ENCODE results near the gene POTEF.
A peak's percentile ranks its signal among the peaks of the same experiment; 100 is the strongest.
"Not testable (repeated sequence)": the region's sequence is repeated elsewhere in the genome, so short reads cannot be mapped to it uniquely, and the experiment has no call there.

POTEF gene

DNA sequence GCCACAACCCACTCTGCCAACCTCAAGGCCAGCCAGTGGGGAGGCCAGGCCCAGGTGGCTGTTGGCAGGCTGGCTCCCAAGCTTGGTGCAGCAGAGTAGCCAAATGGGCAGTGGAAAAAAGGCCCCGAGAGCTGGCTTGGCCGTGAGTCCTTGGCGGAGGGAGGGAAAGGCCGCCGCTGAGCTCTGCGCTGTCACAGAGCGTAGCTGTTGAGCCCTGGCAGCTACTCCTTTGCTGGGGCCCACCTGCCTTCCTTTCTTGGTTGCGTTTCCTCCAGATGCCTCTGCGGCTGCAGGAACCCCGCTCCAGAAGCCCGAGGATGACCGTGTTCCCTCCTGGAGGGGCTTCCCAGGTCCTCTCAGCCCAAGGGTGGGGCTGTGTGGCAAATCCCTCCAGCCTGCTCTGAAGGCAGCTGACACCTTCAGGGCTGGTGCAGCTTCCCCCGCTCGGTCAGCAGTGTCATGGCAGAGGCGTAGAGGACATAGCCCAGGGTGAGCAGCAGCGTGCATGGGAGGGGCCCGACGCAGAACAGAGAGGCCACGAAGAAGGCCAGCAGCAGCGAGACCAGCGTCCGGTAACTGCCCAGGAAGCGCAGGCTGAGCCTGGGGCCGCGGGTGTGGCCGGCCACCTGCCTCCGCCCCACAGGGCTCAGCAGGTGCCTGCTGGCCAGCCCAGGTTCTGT is 23.3 kb upstream of the POTEF start:
- not testable (repeated sequence) for DNase-seq

GRCh38 chr2:130151145-130151512 is 22.1 kb upstream of the POTEF start:
- DNase-seq, result not testable (repeated sequence)

DNA sequence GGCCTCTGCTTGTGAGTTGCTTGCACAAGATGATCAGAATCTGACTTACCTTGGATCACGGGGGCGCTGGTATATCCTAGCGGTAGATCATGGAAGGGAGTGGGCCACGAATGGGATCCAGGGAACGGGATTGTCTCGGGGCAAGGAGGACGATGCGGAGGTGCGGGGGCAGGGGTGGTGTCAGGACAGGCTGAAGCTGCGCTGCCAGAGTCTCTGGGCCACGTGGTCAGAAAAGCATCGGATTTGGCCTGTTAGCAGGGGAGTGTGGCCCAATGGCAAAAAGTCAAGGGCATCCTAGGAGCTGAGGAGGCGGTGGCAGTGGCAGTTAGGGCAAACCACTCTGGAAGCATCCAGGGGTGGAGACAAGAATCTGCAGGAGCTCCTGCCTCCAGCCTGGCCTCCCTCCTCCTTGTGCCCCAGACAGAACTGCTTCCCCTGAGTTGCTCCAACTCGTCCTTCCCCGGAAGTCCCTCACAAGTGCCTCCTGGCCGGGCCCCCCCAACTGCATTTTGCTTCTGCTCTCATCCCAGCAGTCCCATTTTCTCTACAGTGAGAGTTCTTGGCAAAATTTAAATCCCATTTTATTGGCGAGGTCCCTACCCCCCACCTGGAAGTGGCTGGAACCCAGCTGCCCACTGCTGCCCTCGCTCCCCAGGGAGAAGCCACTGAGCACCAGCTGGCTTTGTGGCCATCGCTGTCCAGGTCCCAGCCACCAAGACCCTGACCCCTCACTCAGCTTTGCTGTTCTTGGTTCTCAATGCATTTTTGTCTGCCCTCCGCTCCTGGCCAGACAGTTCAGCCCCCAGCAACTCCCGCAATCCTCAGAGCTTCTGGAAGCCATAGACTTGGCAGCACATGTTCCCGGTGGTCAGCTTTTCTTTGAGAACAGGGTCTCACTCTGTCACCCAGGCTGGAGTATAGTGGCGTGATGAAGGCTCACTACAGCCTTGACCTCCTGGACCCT is 21.4 kb upstream of the POTEF start:
- no peak for DNase-seq

- DNase-seq, result peak; percentile 8 to 30
These were observed 19.5 kb upstream of the POTEF start for GRCh38 chr2:130148515-130148914.

DNA sequence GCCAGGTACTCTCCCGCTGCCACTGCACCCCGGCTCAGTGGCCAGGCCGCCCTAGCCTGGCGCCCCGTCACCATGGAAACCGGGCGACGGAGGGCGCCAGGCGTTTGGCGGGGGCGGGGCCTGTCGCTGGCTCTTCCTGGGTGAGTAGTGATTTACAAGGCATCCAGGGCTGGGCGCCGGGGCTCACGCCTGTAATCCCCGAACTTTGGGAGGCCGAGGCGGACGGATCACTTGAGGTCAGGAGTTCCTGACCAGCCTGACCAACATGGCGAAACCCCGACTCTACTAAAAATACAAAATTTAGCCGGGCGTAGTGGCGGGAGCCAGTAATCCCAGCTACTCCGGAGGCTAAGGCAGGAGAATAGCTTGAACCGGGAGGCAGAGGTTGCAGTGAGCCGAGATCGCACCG is 16.0 kb upstream of the POTEF start, which contains the start of gene CCDC74B:
Gene CCDC74B, minus strand, starts transcription at position 107 of the 409 bp plus-strand sequence. CDS start 116 bp downstream, outside the sequence.
- peak; percentile 70 to 72 for DNase-seq

DNA sequence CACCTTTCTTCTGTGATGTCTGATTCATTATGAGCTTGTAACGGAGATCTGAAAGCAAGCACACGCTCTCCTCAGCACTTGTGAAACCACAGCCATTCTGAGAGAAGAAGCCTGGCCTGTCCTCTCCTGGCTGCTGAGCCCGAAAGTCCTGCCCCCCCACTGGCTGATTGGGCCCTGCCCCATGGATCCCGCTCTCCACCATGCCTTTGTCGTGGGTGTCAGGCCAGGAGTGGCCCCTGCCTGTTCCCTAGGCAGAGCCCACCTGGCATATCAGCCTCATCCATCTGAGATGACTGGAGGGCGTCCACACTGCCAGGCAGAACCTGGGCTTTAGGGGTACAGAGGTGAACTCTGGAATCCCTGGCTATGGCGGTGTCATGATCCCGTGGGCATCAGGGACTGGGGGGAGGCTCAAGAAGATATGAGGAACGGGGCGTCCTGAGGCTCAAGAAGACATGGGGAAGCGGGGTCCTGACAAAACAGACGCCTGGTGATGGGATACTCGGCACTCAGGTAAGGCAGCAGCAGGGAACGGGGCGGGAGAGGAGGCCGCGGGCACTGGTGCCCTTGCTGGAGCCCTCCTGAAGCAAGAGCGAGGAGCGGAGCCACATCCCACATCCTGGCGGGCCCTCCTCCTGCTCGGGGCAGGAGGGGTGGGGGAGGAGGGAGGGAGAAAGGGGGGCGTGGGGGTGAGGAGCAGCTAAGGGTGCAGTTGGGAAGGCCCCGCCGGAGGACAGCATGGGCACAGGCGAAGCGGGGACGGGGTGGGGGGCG is 14.4 kb upstream of the POTEF start:
- not testable (repeated sequence) for DNase-seq

GRCh38 chr2:130142396-130143265 is 13.6 kb upstream of the POTEF start:
- not testable (repeated sequence) for DNase-seq

DNA sequence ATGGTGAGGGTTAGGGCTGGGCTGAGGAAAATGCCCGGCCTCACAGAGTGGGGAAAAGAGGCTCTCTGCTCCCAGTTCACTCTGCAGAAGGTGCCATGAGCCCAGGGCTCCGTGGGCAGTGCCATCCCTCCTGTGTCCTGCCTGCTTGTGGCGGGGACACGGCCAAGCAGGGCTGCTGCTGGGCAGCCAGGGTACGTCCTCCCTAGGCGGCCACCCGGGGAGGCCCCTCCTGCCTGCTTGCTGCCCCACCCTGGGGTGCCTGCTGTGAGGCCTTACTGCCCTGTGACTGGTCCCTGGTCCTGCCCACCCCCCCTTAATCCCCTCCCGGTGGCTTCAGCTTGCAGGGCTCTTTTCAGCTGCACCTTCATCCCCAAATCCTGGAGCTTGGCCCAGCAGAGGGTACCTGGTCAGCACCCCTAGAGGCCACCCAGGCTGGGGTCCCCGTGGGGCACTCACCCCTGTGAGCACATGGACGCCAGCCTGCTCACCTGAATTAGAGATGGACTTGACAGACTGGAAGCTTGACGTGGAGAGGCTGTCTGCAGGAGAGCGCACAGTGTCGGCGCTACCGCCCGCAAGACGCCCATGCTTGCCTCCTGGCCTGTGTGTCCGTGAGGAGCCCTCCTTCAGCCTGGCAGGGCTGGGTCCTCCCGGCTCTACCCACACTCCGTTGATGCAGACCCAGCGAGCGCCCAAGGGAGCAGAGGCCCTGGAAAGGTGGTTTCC is 12.8 kb upstream of the POTEF start:
- not testable (repeated sequence) for DNase-seq

DNA sequence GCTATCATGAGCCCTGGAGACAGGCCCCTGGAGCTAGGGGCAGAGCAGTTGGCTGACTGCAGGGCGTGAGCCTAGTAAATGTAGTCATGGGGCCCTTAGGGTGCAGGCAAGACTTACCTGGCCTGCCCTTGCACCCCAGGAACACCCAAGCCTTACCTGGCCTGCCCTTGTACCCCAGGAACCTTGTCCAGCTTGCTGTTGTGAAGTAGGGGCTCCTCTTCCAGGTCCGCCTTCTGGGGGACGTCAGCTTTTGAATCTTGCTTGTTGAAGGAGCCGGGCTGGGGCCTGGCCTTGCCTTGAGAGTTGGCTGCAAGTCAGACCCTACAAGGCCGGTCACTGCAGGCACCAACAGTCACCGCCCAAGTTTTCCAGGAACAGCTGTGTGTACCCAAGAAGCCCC is 12.0 kb upstream of the POTEF start:
- not testable (repeated sequence) for DNase-seq

DNA sequence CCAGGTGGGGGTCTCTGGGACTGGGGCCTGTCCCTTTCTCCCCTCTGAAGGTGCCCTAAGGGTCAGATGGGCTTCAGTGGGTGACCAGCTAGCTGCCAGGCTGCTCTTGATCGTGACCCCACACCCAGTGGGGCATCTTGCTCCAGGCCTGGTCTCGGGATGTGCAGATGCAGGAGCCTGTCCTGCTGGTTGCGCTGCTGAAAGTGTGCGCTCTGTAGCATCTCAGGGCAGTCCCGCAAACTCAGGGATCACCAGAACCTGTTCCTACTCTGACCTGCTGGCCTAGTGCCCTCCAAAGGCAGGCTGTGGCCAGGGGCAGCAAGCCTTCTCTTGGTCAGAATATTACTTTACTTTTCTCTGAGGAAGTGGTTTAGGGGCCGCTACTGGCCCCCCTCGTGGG is 11.5 kb upstream of the POTEF start:
- DNase-seq, result not testable (repeated sequence)

DNA sequence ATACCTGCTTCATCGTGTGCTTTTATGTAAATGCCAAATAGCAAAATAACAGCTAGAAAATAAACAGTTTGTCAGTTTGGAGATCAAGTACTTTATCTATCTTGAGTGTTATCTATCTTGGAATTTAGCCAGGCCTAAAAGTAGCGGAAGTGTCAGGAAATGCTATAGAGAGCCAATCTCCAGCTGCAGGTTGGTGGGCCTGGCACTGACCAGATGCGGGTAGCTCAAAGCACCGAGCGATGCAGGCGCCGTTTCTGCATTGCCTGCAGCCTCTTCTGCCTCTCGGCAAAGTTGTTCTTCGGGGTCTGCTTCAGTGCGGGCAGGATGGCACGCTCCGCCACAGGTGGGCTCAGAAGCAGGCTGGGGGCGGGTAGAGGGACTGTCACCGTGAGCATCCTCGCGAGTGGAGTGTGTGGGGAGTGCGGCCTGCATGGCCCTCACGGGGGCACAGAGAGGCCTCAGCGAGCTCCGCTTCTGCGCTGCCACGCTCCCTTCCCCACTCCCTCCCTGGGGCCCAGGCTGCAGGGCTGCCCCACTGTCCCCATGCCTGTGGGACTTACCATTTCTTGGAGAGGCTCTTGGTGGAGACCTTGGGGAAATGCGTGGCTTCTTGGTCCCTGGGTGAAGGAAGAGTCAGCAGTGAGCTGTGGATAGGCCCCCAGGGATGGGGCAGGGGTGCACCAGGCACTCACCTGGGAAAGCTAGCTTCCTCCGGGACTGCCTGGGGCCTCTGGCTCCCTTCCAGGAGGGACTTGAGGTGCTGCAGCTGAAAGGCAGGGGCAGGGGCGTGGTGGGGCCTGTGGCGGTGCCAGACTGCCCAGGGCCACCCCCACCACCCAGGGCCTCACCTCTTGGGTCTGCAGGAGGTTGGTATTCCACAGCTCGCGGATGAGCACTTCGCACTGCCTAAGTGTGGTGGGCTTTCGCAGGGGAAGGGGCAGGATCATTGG is 10.6 kb upstream of the POTEF start:
- not testable (repeated sequence) for DNase-seq

DNA sequence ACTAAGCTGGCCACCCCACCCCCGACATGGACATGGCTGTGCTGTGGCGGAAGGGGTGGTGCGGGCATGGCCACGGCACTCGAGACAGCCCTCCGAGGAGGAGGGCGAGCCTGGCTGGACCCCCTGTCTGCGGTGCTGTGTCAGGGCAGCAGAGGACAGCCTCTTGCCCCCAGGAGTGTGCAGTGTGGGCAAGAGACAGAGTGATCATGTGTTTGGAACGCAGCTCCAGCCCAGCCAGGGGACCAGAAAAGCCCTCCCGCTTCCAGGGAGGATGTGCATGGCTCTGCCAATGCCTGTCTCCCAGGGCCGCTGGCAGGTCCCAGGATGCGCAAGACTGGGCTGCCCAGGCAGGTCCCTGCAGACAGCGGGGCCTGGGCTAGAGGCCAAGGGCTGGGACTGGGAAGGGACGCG is 9.8 kb upstream of the POTEF start:
- peak in 1 of 2 experiments; percentile 4 for DNase-seq

- not testable (repeated sequence) for DNase-seq
These were observed 9.3 kb upstream of the POTEF start for GRCh38 chr2:130138326-130138725.

DNA sequence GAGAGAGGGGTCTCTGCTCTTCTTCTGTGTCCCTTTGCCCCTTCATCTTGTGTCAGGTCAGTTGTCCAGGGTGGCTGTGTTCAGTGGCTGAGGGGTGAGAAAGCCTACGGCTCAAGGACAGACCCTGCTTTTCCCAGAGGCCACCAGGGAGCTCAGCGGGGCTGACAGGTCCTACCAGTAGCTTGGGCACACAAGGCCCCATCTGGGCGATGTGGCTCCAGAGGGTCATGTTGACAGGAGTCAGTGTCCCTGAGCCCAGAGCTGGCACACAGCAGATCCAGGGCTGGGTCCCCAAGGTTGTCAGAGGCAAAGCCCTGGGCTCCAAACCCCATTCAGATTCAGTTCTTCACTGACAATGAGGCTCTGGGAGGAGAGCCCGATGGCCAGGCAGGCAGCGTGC is 8.1 kb upstream of the POTEF start:
- DNase-seq, result not testable (repeated sequence)

- not testable (repeated sequence) for DNase-seq
These were observed 7.5 kb upstream of the POTEF start for GRCh38 chr2:130136546-130136945.

- no peak for DNase-seq
These were observed 6.9 kb upstream of the POTEF start for GRCh38 chr2:130135692-130136541.

- DNase-seq, result not testable (repeated sequence)
These were observed 558 bp downstream of the POTEF start for GRCh38 chr2:130128464-130128863.

DNA sequence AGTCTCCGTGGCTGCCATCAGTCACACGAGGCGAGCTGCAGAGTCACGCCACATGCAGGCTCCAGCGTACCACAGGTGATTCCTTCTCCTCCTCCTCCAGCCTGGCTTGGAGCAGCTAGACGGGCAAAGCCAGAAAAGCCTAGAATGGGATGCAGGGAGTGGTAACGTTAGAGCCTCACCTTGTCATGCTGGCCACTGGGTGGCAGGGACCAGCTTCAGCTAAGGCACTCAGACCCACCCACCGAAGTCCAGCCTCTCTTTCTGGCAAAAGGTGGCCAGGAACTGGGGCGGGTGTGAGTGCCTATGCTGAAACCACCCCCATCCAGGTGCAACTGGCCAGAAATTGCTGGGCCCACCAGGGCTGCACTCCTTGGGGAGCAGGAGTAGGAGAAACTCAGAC is 1.3 kb downstream of the POTEF start:
- not testable (repeated sequence) for DNase-seq

- not testable (repeated sequence) for DNase-seq
These were observed 8.1 kb downstream of the POTEF start for GRCh38 chr2:130120924-130121323.
